DND-41 (cell line): ENCODE measurements around the gene C1R.

Experiments used
- ATAC-seq: fragments of 200-7000 bp; cut with Tn5 transposase; 3 replicates; pipeline ENCODE4 v1.9.1; 2021; ENCODE audit warnings: low read depth; ENCODE audit not compliant: insufficient read depth
- DNase-seq: peaks from one replicate; pipeline ENCODE4 v3.0.0-alpha.2; 2020
- H2AFZ ChIP-seq: 2 replicates; pipeline ENCODE4 v1.6.0; 2012; ENCODE audit warnings: low read depth, low read length
- H3K27ac ChIP-seq: 2 replicates; pipeline ENCODE4 v1.5.1; 2012; ENCODE audit warnings: low read length, inconsistent platforms
- H3K27me3 ChIP-seq: fragments of 200-600 bp; sonication (generic); 2 replicates; pipeline ENCODE4 v1.6.0; 2012; ENCODE audit warnings: low read length, mild to moderate bottlenecking, inconsistent platforms; ENCODE audit not compliant: insufficient read depth, poor library complexity
- H3K36me3 ChIP-seq: 2 replicates; pipeline ENCODE4 v1.5.1; 2012; ENCODE audit warnings: low read length, inconsistent platforms; ENCODE audit not compliant: insufficient read depth
- H3K4me1 ChIP-seq: 2 replicates; pipeline ENCODE4 v1.5.1; 2012; ENCODE audit warnings: mild to moderate bottlenecking, low read length; ENCODE audit not compliant: insufficient read depth
- H3K4me2 ChIP-seq: 2 replicates; pipeline ENCODE4 v1.6.0; 2012; ENCODE audit warnings: mild to moderate bottlenecking, moderate library complexity, low read length, inconsistent platforms; ENCODE audit not compliant: insufficient read depth
- H3K4me3 ChIP-seq, 2 experiments: fragments of 200-600 bp in 1 of 2; shearing (Covaris generic) in 1 of 2; 2 replicates each; pipeline ENCODE4 v1.5.1; 2012 to 2016; ENCODE audit warnings: inconsistent platforms in 2 of 2, low read length in 2 of 2, mild to moderate bottlenecking in 2 of 2, low read depth in 1 of 2, moderate library complexity in 1 of 2
- H3K79me2 ChIP-seq: 2 replicates; pipeline ENCODE4 v1.6.0; 2012; ENCODE audit warnings: low read length, inconsistent platforms; ENCODE audit not compliant: insufficient read depth
- H3K9ac ChIP-seq: 2 replicates; pipeline ENCODE4 v1.6.0; 2012; ENCODE audit warnings: low read depth, mild to moderate bottlenecking, inconsistent platforms, low read length, moderate library complexity
- H3K9me3 ChIP-seq: 2 replicates; pipeline ENCODE4 v1.5.1; 2012; ENCODE audit warnings: low read length, moderate library complexity, mild to moderate bottlenecking, inconsistent platforms; ENCODE audit not compliant: insufficient read depth, severe bottlenecking
- H4K20me1 ChIP-seq: 2 replicates; pipeline ENCODE4 v1.6.0; 2012; ENCODE audit warnings: low read length; ENCODE audit not compliant: insufficient read depth
- EZH2 ChIP-seq: IDR thresholded peaks from 3 replicates; pipeline ENCODE4 v1.6.1; 2012; ENCODE audit warnings: borderline replicate concordance, low read depth, mild to moderate bottlenecking, moderate library complexity, low read length, inconsistent platforms; ENCODE audit not compliant: severe bottlenecking
- TF ChIP-seq, protein P1 (sequence below): IDR thresholded peaks from 2 replicates; pipeline ENCODE4 v1.5.1; 2012; ENCODE audit warnings: borderline replicate concordance, low read length, moderate library complexity, mild to moderate bottlenecking; ENCODE audit not compliant: poor library complexity, severe bottlenecking; ENCODE audit errors: extremely low read depth

The C1R gene

DNA sequence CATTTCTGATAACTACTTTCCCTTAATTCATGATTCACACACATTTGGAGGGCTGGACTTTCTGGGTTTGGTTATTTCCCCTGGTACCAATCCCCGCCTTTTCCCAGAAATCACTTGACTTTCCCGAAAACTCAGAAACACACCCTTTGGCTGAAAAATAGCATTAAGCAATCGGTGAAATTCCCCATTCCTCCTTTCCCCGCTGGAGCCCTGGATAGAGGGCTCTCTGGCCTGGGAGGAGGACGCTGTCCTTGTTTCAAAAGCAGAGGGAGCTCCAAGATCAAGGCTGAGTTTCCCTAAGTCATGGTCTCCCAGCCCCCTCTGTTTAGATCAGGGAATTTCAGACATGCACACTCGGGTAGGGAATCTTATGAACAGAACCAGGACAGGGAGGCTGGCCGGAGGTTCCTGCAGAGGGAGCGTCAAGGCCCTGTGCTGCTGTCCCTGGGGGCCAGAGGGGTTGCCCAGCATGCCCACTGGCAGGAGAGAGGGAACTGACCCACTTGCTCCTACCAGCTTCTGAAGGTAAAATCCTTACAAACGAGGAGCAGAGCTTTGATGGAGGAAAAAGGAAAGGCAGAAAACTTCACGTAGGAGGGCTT is 31.8 kb downstream of the C1R start, which contains the start of gene C1S:
C1S (plus strand) TSS at position 366 of the 602 bp plus-strand sequence. CDS start 1,195 bp downstream, outside the sequence.
- ATAC-seq: no peak
- H2AFZ ChIP-seq: no peak within 1 kb of the TSS
- peaks cover 41% of the 10 kb centered on the region for H3K27me3 ChIP-seq
- TF ChIP-seq, protein P1, sequence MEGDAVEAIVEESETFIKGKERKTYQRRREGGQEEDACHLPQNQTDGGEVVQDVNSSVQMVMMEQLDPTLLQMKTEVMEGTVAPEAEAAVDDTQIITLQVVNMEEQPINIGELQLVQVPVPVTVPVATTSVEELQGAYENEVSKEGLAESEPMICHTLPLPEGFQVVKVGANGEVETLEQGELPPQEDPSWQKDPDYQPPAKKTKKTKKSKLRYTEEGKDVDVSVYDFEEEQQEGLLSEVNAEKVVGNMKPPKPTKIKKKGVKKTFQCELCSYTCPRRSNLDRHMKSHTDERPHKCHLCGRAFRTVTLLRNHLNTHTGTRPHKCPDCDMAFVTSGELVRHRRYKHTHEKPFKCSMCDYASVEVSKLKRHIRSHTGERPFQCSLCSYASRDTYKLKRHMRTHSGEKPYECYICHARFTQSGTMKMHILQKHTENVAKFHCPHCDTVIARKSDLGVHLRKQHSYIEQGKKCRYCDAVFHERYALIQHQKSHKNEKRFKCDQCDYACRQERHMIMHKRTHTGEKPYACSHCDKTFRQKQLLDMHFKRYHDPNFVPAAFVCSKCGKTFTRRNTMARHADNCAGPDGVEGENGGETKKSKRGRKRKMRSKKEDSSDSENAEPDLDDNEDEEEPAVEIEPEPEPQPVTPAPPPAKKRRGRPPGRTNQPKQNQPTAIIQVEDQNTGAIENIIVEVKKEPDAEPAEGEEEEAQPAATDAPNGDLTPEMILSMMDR: no peak
- no peak for TF ChIP-seq EZH2
- H3K9ac ChIP-seq: no peak within 1 kb of the TSS
- DNase-seq: no peak
- H3K9me3 ChIP-seq: no peaks in the 10 kb centered on the region
- H3K36me3 ChIP-seq: no peaks in the 10 kb centered on the region
- no peak within 1 kb of the TSS for H3K4me3 ChIP-seq
- no peak within 1 kb of the TSS for H3K27ac ChIP-seq
- H3K79me2 ChIP-seq: no peaks in the 10 kb centered on the region
- no peaks in the 10 kb centered on the region for H3K4me1 ChIP-seq
- H4K20me1 ChIP-seq: no peaks in the 10 kb centered on the region
- H3K4me2 ChIP-seq: no peak within 1 kb of the TSS

DNA sequence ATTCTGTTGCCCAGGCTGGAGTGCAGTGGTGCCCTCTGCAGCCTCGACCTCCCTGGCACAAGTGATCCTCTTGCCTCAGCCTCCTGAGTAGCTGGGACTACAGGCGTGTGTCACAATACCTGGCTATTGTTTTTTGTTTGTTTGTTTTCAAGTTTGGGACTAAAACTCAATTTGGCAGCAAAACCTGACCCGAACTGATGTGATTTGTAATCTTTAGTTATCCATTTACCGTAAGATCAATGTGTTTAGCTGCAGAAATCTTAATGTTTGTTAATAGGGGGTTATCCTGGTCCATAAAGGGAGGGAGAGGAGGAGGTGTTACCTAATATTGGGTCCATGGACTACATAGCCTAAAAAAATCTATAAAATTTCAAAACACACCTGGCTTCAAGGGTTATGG is 32.5 kb downstream of the C1R start:
- Histone ChIP-seq H4K20me1 (no peaks in the 10 kb centered on the region), H2AFZ (no peak overlapping the region)

DNA sequence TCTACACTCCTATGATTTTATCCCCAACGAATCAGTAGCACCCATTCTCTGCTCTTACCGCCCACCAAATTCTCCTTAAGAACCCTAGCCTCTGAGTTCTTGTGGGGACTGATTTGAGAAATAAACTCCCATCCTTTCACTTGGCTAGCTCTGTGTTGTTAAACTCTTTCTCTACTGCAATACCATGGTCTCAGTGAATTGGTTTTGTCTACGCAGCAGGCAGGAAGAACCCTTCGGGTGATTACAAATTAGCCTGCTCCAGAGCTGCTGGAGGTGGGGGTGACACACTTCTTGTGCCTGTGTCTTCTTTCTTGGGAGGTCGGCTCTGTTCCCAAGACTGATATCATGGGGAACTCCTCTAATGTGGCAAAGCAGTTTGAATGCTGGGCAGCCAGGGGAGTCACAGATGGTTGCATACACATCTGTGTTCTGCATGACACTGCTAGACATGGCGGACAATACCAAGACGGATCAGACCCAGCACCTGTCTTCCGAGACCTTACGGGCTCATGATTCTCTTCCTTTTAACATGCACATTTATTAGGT is 33.3 kb downstream of the C1R start:
- H2AFZ ChIP-seq: no peak overlapping the region
- no peak overlapping the region for H3K4me2 ChIP-seq
- no peak for TF ChIP-seq EZH2
- TF ChIP-seq, protein P1: no peak
- H3K9me3 ChIP-seq: no peaks in the 10 kb centered on the region
- no peak overlapping the region for H3K27ac ChIP-seq
- DNase-seq (no peak), ATAC-seq (no peak)
- no peaks in the 10 kb centered on the region for H3K79me2 ChIP-seq
- no peak overlapping the region for H3K9ac ChIP-seq
- no peaks in the 10 kb centered on the region for H3K36me3 ChIP-seq
- peaks cover 41% of the 10 kb centered on the region for H3K27me3 ChIP-seq
- no peaks in the 10 kb centered on the region for H3K4me1 ChIP-seq
- no peak overlapping the region for H3K4me3 ChIP-seq
- no peaks in the 10 kb centered on the region for H4K20me1 ChIP-seq

More for the DNA sequence above, 32.5 kb downstream of the C1R start:
- H3K27ac ChIP-seq: no peak overlapping the region
- TF ChIP-seq EZH2: no peak
- TF ChIP-seq, protein P1: no peak
- no peaks in the 10 kb centered on the region for H3K4me1 ChIP-seq
- H3K79me2 ChIP-seq: no peaks in the 10 kb centered on the region
- DNase-seq: no peak
- no peaks in the 10 kb centered on the region for H3K9me3 ChIP-seq
- no peak overlapping the region for H3K4me2 ChIP-seq
- no peak overlapping the region for H3K9ac ChIP-seq
- ATAC-seq: no peak
- H3K27me3 ChIP-seq: peaks cover 43% of the 10 kb centered on the region
- no peaks in the 10 kb centered on the region for H3K36me3 ChIP-seq
- H3K4me3 ChIP-seq: no peak overlapping the region
